SH-SY5Y (cell line): ENCODE measurements around the gene FGF2.

Experiments used
- GATA2 ChIP-seq: IDR thresholded peaks from 2 replicates; pipeline ENCODE4 v1.6.1; 2011; ENCODE audit warnings: mild to moderate bottlenecking, low read depth, low read length
- GATA3 ChIP-seq: IDR thresholded peaks from 2 replicates; pipeline ENCODE4 v1.6.1; 2011; ENCODE audit warnings: low read depth, mild to moderate bottlenecking, low read length, moderate library complexity

DNA sequence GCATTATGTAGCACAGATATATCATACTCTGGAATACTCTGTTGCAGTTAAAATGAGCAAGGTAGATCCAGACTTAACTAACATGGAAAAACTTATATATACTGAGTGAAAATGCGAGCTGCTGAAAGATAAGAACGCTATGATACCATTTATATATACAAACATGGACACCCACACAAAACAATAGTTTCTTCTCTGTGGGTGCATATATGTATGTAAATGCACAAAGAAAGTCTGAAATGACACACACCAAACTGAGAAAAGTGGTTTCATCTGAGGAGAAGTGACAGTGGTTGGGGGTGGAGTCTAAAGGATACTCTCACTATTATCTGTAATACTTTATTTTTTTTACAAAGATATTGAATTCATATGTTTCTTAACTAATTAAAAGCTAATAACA lies 12.2 kb upstream of the FGF2 start:
- TF ChIP-seq GATA2 = no peak
- TF ChIP-seq GATA3 = no peak
